ENCODE measurements around the gene SLC22A23.

GRCh38 chr6:3451498-3451897, 5.4 kb downstream of the SLC22A23 start:
- TF ChIP-seq CTCF (IDR thresholded peaks at IDR 0.05) (no peak), POLR2A (IDR thresholded peaks at IDR 0.05) (no peak), POLR2AphosphoS5 (IDR thresholded peaks at IDR 0.05) (no peak), EP300 (IDR thresholded peaks at IDR 0.05) (no peak)

Measured in gastroesophageal sphincter (tissue), 3 donors.